ENCODE results near the gene EPAS1.

The EPAS1 gene

GRCh38 chr2:46303233-46303632 is 6.0 kb downstream of the EPAS1 start:
- DNase-seq: no peak

GRCh38 chr2:46303822-46304221 is 6.6 kb downstream of the EPAS1 start:
- no peak for DNase-seq

- no peak for DNase-seq
Measured at GRCh38 chr2:46304635-46305034, 7.4 kb downstream of the EPAS1 start.

- no peak for DNase-seq
Measured at GRCh38 chr2:46305187-46305586, 8.0 kb downstream of the EPAS1 start.

- no peak for DNase-seq
Measured at GRCh38 chr2:46305767-46306166, 8.6 kb downstream of the EPAS1 start.

GRCh38 chr2:46306330-46306751 is 9.1 kb downstream of the EPAS1 start:
- DNase-seq: no peak

GRCh38 chr2:46306988-46307655 is 9.9 kb downstream of the EPAS1 start:
- DNase-seq: no peak

- DNase-seq: no peak
Measured at GRCh38 chr2:46308081-46308480, 10.9 kb downstream of the EPAS1 start.

GRCh38 chr2:46308629-46309028 is 11.4 kb downstream of the EPAS1 start:
- no peak for DNase-seq

GRCh38 chr2:46309052-46309953 is 12.1 kb downstream of the EPAS1 start:
- peak; percentile 29 for DNase-seq

- no peak for DNase-seq
Measured at GRCh38 chr2:46310446-46310845, 13.2 kb downstream of the EPAS1 start.

- no peak for DNase-seq
Measured at GRCh38 chr2:46311651-46312223, 14.5 kb downstream of the EPAS1 start.

GRCh38 chr2:46313063-46313462 is 15.9 kb downstream of the EPAS1 start:
- no peak for DNase-seq

GRCh38 chr2:46314065-46314835 is 17.0 kb downstream of the EPAS1 start:
- no peak for DNase-seq

GRCh38 chr2:46315103-46315890 is 18.1 kb downstream of the EPAS1 start:
- DNase-seq: peak; percentile 78

GRCh38 chr2:46317094-46317486 is 19.9 kb downstream of the EPAS1 start:
- DNase-seq: no peak

- DNase-seq: no peak
Measured at GRCh38 chr2:46318579-46319460, 21.6 kb downstream of the EPAS1 start.

- DNase-seq: no peak
Measured at GRCh38 chr2:46319711-46320110, 22.5 kb downstream of the EPAS1 start.

GRCh38 chr2:46320141-46320567 is 22.9 kb downstream of the EPAS1 start:
- no peak for DNase-seq

- no peak for DNase-seq
Measured at GRCh38 chr2:46323730-46324129, 26.5 kb downstream of the EPAS1 start.

Data from T1000 (cell line).